Erythroblast (primary cell): ENCODE data around the gene STH.

Source experiments
- GATA1 ChIP-seq: IDR thresholded peaks from 2 replicates; pipeline ENCODE4 v1.6.1; 2011; ENCODE audit warnings: low read depth, mild to moderate bottlenecking, control low read depth, low read length, moderate library complexity
- POLR2A ChIP-seq: IDR thresholded peaks from 2 replicates; pipeline ENCODE4 v1.6.1; 2011; ENCODE audit warnings: mild to moderate bottlenecking, low read length

DNA sequence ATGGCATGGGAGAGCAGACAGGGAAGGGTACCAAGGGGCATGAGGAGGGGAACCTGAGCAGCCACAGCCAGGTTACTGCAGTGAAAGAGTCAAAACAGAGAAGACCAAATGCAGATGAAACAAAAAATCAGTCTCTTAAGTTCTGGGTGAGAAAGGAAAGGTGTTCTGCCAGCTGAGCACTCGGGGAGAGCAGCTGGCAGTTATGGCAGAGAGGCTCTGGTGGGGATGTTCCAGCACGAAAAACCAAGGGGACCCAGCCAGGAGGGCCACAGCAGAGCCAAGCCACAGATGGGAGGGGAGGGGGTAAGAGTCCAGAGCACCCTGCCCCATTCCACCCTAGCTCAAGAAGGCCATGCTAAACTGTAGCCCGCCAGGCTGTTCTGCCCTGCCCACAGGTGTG, 31.7 kb downstream of the STH start:
- TF ChIP-seq POLR2A (no peak), GATA1 (no peak)
